Trophoblast cell (in vitro differentiated cells and primary cell): ENCODE results near the gene CCNQ.

Source experiments
- DNase-seq, 2 donors: peaks; one replicate each; pipeline ENCODE4 v3.0.0-alpha.2; 2016
- H2AFZ ChIP-seq: 2 replicates; pipeline ENCODE4 v1.6.1; 2013; ENCODE audit warnings: low read length, moderate library complexity, mild to moderate bottlenecking; ENCODE audit not compliant: insufficient read depth, poor library complexity
- H2AK5ac ChIP-seq: 2 replicates; pipeline ENCODE4 v1.6.1; 2013; ENCODE audit warnings: mild to moderate bottlenecking, low read length
- H2BK120ac ChIP-seq: 2 replicates; pipeline ENCODE4 v1.6.1; 2013; ENCODE audit warnings: low read length, mild to moderate bottlenecking, moderate library complexity; ENCODE audit not compliant: insufficient read depth, poor library complexity
- H2BK12ac ChIP-seq: 2 replicates; pipeline ENCODE4 v1.6.1; 2013; ENCODE audit warnings: mild to moderate bottlenecking, low read length, moderate library complexity
- H2BK5ac ChIP-seq: 2 replicates; pipeline ENCODE4 v1.6.1; 2013; ENCODE audit warnings: low read length, low read depth, moderate library complexity, mild to moderate bottlenecking; ENCODE audit not compliant: poor library complexity
- H3K14ac ChIP-seq: 2 replicates; pipeline ENCODE4 v1.6.1; 2013; ENCODE audit warnings: mild to moderate bottlenecking, low read length
- H3K18ac ChIP-seq: 2 replicates; pipeline ENCODE4 v1.6.1; 2013; ENCODE audit warnings: mild to moderate bottlenecking, low read length
- H3K23ac ChIP-seq: 2 replicates; pipeline ENCODE4 v1.6.1; 2013; ENCODE audit warnings: low read length
- H3K27ac ChIP-seq: 2 replicates; pipeline ENCODE4 v1.5.1; 2013; ENCODE audit warnings: low read depth, mild to moderate bottlenecking, inconsistent platforms, low read length, moderate library complexity
- H3K27me3 ChIP-seq: 2 replicates; pipeline ENCODE4 v1.6.1; 2013; ENCODE audit warnings: inconsistent platforms, mild to moderate bottlenecking, low read length, moderate library complexity; ENCODE audit not compliant: insufficient read depth
- H3K36me3 ChIP-seq, 2 experiments: 1 replicate in 1 of 2; 2 replicates in 1 of 2; pipeline ENCODE4 v1.6.1; 2013; ENCODE audit warnings: low read length in 2 of 2, mild to moderate bottlenecking in 2 of 2, moderate library complexity in 1 of 2; ENCODE audit not compliant: insufficient read depth in 2 of 2, control insufficient read depth in 1 of 2
- H3K4ac ChIP-seq: 2 replicates; pipeline ENCODE4 v1.6.1; 2013; ENCODE audit warnings: low read depth, mild to moderate bottlenecking, low read length, moderate library complexity
- H3K4me1 ChIP-seq, 2 experiments: 1 replicate in 1 of 2; 2 replicates in 1 of 2; pipeline ENCODE4 v1.6.1; 2013; ENCODE audit warnings: low read length in 2 of 2, mild to moderate bottlenecking in 2 of 2, moderate library complexity in 1 of 2; ENCODE audit not compliant: insufficient read depth in 2 of 2, control insufficient read depth in 1 of 2
- H3K4me2 ChIP-seq: 2 replicates; pipeline ENCODE4 v1.6.1; 2013; ENCODE audit warnings: inconsistent platforms, mild to moderate bottlenecking, low read length, moderate library complexity
- H3K4me3 ChIP-seq: 2 replicates; pipeline ENCODE4 v1.5.1; 2013; ENCODE audit warnings: mild to moderate bottlenecking, low read depth, low read length, inconsistent platforms
- H3K79me1 ChIP-seq: one replicate; pipeline ENCODE4 v1.6.1; 2013; ENCODE audit warnings: low read length
- H3K79me2 ChIP-seq: 2 replicates; pipeline ENCODE4 v1.6.1; 2013; ENCODE audit warnings: low read length, mild to moderate bottlenecking; ENCODE audit not compliant: control insufficient read depth, insufficient read depth, poor library complexity
- H3K9ac ChIP-seq: 2 replicates; pipeline ENCODE4 v1.6.1; 2013; ENCODE audit warnings: mild to moderate bottlenecking, low read length
- H3K9me3 ChIP-seq: 2 replicates; pipeline ENCODE4 v1.6.1; 2013; ENCODE audit warnings: low read depth, mild to moderate bottlenecking, control low read depth, inconsistent platforms, low read length; ENCODE audit not compliant: insufficient read depth
- H4K12ac ChIP-seq: 2 replicates; pipeline ENCODE4 v1.6.1; 2013; ENCODE audit warnings: low read depth, mild to moderate bottlenecking, low read length, moderate library complexity
- H4K8ac ChIP-seq: 2 replicates; pipeline ENCODE4 v1.6.1; 2013; ENCODE audit warnings: low read depth, mild to moderate bottlenecking, low read length, moderate library complexity
- H4K91ac ChIP-seq: one replicate; pipeline ENCODE4 v1.6.1; 2013; ENCODE audit warnings: low read depth, mild to moderate bottlenecking, low read length, moderate library complexity
- WGBS: extraction: QIAGEN DNeasy Blood & Tissue Kit; methylation state at CpG from one replicate; pipeline ENCODE4 v1.1.7; 2013; ENCODE audit warnings: missing lambda C conversion rate; ENCODE audit not compliant: insufficient read length, insufficient coverage; ENCODE audit errors: extremely low coverage; 5-methylcytosine and 5-hydroxymethylcytosine counted together

CCNQ gene

DNA sequence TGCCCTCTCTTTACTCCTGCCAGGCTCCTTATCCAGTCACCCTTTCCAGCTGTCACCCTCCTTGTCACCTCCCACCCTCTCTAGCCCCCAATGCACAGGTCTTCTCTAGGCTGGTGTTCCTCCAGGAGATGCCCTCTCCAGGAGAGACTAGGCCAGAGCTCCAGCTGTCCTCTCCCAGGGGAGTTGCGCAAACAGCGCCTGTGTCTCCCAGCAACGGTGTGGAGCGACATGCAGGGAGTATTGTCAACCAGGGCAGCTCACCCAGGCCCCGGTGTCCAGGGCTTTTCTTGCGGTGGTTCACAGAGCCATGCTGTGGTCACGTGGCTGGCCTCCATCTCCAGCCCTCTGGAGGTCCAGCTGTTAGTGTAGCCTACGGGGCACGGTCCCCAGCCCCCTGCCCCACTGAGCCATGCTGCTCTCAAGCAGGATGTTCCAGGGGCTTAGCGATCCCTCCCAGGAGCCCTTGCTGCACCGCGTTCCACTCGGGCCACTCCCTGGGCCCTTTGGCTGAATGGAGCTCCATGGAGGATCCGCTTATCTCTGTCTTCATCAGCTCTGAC is 34.8 kb downstream of the CCNQ start:
- Histone ChIP-seq H3K4me3 (no peak overlapping the region), H3K36me3 (no peaks in the 10 kb centered on the region), H2AFZ (no peak overlapping the region), H3K9ac (no peak overlapping the region), H3K27me3 (no peaks in the 10 kb centered on the region), H3K79me1 (no peaks in the 10 kb centered on the region), H2BK12ac (no peak overlapping the region), H2BK120ac (no peak overlapping the region), H3K4me2 (no peak overlapping the region), H3K27ac (no peak overlapping the region), H3K4ac (no peak overlapping the region), H3K23ac (no peak overlapping the region), H3K14ac (no peak overlapping the region), H2AK5ac (no peak overlapping the region), H3K79me2 (no peaks in the 10 kb centered on the region), H4K91ac (no peak overlapping the region), H3K9me3 (peaks cover 5% of the 10 kb centered on the region), H4K8ac (no peak overlapping the region), H3K18ac (no peak overlapping the region), H2BK5ac (no peak overlapping the region), H3K4me1 (peaks cover 0 to 2% of the 10 kb centered on the region in 2 experiments), H4K12ac (no peak overlapping the region)
- no CpG with 5 or more reads among the region's 14 CpGs for WGBS
- peak; percentile 59 to 83 for DNase-seq

DNA sequence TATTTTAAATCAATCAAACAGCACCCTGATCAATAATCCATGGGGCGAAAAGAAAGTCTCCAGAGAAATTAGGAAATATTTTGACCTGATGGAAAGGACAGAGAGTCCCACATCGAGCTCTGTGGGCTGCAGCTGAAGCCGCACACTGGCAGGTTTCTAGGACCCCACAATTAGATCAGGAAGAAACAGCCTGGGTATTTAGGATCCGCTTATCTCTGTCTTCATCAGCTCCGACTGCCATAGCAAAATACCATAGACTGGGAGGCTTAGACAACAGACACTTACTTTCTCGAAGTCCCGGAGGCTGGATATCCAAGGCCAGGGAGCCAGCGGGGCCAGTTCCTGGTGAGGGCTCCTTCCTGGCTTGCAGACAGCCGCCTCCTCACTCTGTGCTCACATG is 36.4 kb downstream of the CCNQ start:
- Histone ChIP-seq H3K23ac (no peak overlapping the region), H2AK5ac (no peak overlapping the region), H3K4me2 (no peak overlapping the region), H2BK5ac (no peak overlapping the region), H3K4me3 (no peak overlapping the region), H4K12ac (no peak overlapping the region), H4K8ac (no peak overlapping the region), H3K4ac (no peak overlapping the region), H3K9me3 (peaks cover 5% of the 10 kb centered on the region), H3K27ac (no peak overlapping the region), H4K91ac (no peak overlapping the region), H3K36me3 (no peaks in the 10 kb centered on the region), H3K14ac (no peak overlapping the region), H2BK12ac (no peak overlapping the region), H2AFZ (no peak overlapping the region), H3K9ac (no peak overlapping the region), H3K79me1 (no peaks in the 10 kb centered on the region), H3K4me1 (peaks cover 0 to 2% of the 10 kb centered on the region in 2 experiments), H3K27me3 (no peaks in the 10 kb centered on the region), H3K79me2 (no peaks in the 10 kb centered on the region), H2BK120ac (no peak overlapping the region), H3K18ac (no peak overlapping the region)
- peak; percentile 6 to 16 for DNase-seq
- WGBS, result no CpG with 5 or more reads among the region's 9 CpGs

DNA sequence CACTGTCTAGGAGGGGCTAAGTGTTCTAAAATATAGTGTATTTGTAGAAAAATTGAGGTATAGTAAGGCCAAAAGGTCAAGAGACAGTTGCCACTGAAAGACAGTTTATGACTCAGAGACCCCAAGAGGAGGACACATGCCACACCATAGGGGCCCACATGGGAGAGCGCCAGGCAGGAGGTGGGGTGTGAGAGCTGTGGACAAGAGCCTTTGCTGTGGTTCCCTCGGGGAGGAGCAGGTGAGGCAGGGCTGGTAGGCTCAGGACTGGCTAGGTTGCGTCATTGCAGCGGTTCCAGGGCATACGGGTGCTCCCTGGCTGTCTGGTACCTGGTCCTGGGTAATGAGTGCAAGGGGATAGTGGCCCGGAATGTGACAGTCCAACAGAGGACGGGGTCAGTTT is 37.6 kb downstream of the CCNQ start:
- H2AK5ac ChIP-seq, result no peak overlapping the region
- no peak overlapping the region for H3K9ac ChIP-seq
- H2BK12ac ChIP-seq, result no peak overlapping the region
- H4K12ac ChIP-seq, result no peak overlapping the region
- H3K36me3 ChIP-seq, result no peaks in the 10 kb centered on the region
- no peak overlapping the region for H3K14ac ChIP-seq
- no peak overlapping the region for H2AFZ ChIP-seq
- peak; percentile 84 to 85 for DNase-seq
- H4K8ac ChIP-seq, result no peak overlapping the region
- no peak overlapping the region for H2BK120ac ChIP-seq
- H3K27ac ChIP-seq, result no peak overlapping the region
- no peak overlapping the region for H3K4me3 ChIP-seq
- no peak overlapping the region for H3K4ac ChIP-seq
- no peak overlapping the region for H4K91ac ChIP-seq
- H3K27me3 ChIP-seq, result no peaks in the 10 kb centered on the region
- no peak overlapping the region for H3K18ac ChIP-seq
- no peaks in the 10 kb centered on the region for H3K79me2 ChIP-seq
- H2BK5ac ChIP-seq, result no peak overlapping the region
- H3K79me1 ChIP-seq, result no peaks in the 10 kb centered on the region
- H3K4me2 ChIP-seq, result no peak overlapping the region
- H3K23ac ChIP-seq, result no peak overlapping the region
- peaks cover 5% of the 10 kb centered on the region for H3K9me3 ChIP-seq
- peaks cover 0 to 2% of the 10 kb centered on the region in 2 experiments for H3K4me1 ChIP-seq
- no CpG with 5 or more reads among the region's 7 CpGs for WGBS

DNA sequence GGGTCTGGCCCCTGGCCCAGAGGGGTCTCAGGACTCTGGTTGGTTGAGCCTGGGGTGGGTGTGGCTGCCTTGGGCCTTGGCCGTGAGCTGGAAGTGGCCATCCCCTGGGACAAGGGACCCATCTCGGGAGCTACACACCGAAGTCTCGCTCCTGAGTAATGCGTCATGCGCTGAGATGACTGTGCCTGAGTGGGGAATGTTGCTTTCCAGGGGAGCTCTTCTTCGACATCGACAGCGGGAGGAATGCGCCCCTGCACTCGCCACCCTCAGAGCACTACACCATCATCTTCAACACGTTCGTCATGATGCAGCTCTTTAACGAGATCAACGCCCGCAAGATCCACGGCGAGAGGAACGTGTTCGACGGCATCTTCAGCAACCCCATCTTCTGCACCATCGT is 38.5 kb downstream of the CCNQ start:
- H3K14ac ChIP-seq, result no peak overlapping the region
- peaks cover 5% of the 10 kb centered on the region for H3K9me3 ChIP-seq
- no peaks in the 10 kb centered on the region for H3K36me3 ChIP-seq
- no peak overlapping the region for H2AFZ ChIP-seq
- H3K79me1 ChIP-seq, result no peaks in the 10 kb centered on the region
- H2AK5ac ChIP-seq, result no peak overlapping the region
- peak; percentile 75 to 83 for DNase-seq
- H4K8ac ChIP-seq, result no peak overlapping the region
- no peak overlapping the region for H2BK12ac ChIP-seq
- H3K9ac ChIP-seq, result no peak overlapping the region
- H3K4ac ChIP-seq, result no peak overlapping the region
- WGBS, result no CpG with 5 or more reads among the region's 22 CpGs
- H3K4me3 ChIP-seq, result no peak overlapping the region
- peaks cover 0 to 2% of the 10 kb centered on the region in 2 experiments for H3K4me1 ChIP-seq
- H3K4me2 ChIP-seq, result no peak overlapping the region
- H3K27ac ChIP-seq, result no peak overlapping the region
- H4K91ac ChIP-seq, result no peak overlapping the region
- H3K18ac ChIP-seq, result no peak overlapping the region
- H3K23ac ChIP-seq, result no peak overlapping the region
- H3K27me3 ChIP-seq, result no peaks in the 10 kb centered on the region
- no peak overlapping the region for H2BK5ac ChIP-seq
- H3K79me2 ChIP-seq, result no peaks in the 10 kb centered on the region
- no peak overlapping the region for H2BK120ac ChIP-seq
- H4K12ac ChIP-seq, result no peak overlapping the region
